DND-41 (cell line): ENCODE measurements around the gene HAPLN3.

ENCODE experiments used
- CTCF ChIP-seq: IDR thresholded peaks from 2 replicates; pipeline ENCODE4 v1.5.1; 2012; ENCODE audit warnings: borderline replicate concordance, low read length, moderate library complexity, mild to moderate bottlenecking; ENCODE audit not compliant: poor library complexity, severe bottlenecking; ENCODE audit errors: extremely low read depth
- EZH2 ChIP-seq: IDR thresholded peaks from 3 replicates; pipeline ENCODE4 v1.6.1; 2012; ENCODE audit warnings: borderline replicate concordance, low read depth, mild to moderate bottlenecking, moderate library complexity, low read length, inconsistent platforms; ENCODE audit not compliant: severe bottlenecking

- TF ChIP-seq EZH2 (no peak), CTCF (no peak)
These were observed 21.6 kb downstream of the HAPLN3 start for GRCh38 chr15:88873786-88874185.
